Large intestine (tissue), 3 donors: ENCODE measurements around the gene SAFB2. TPM values are rescaled to one million over a fixed set of nuclear protein-coding genes. Genes with fewer than 3 reads are reported as not detected.
"Not testable (repeated sequence)": the region's sequence is repeated elsewhere in the genome, so short reads cannot be mapped to it uniquely, and the experiment has no call there.

Experiments used
- DNase-seq, 2 donors: peaks; one replicate each; pipeline versions ENCODE4 v3.0.0 to v3.0.0-alpha.2; 2013
- H3K27ac ChIP-seq: one replicate; pipeline ENCODE4 v1.5.1; 2013; ENCODE audit warnings: low read length
- H3K27me3 ChIP-seq: 2 replicates; pipeline ENCODE4 v1.6.1; 2013; ENCODE audit warnings: low read length; ENCODE audit not compliant: control insufficient read depth, insufficient read depth
- H3K36me3 ChIP-seq: 2 replicates; pipeline ENCODE4 v1.6.1; 2013; ENCODE audit warnings: low read length; ENCODE audit not compliant: control insufficient read depth, insufficient read depth
- H3K4me1 ChIP-seq: one replicate; pipeline ENCODE4 v1.6.1; 2013; ENCODE audit warnings: low read length; ENCODE audit not compliant: control insufficient read depth, insufficient read depth
- H3K4me3 ChIP-seq: one replicate; pipeline ENCODE4 v1.5.1; 2013; ENCODE audit warnings: low read length
- H3K9me3 ChIP-seq: one replicate; pipeline ENCODE4 v1.6.1; 2013; ENCODE audit warnings: mild to moderate bottlenecking, low read depth, low read length, moderate library complexity; ENCODE audit not compliant: control insufficient read depth
- WGBS: methylation state at CpG from one replicate; pipeline ENCODE4 v1.1.5; 2013; ENCODE audit warnings: low lambda C conversion rate; ENCODE audit not compliant: insufficient coverage; 5-methylcytosine and 5-hydroxymethylcytosine counted together
- polyA plus RNA-seq: library from polyadenylated mRNA; unstranded; fragments of 120-200 nt; gene quantifications from one replicate; pipeline ENCODE4 v1.2.1, GENCODE V29; 2013

The SAFB2 gene
- polyA plus RNA-seq, 1 donor = 88.5 TPM

DNA sequence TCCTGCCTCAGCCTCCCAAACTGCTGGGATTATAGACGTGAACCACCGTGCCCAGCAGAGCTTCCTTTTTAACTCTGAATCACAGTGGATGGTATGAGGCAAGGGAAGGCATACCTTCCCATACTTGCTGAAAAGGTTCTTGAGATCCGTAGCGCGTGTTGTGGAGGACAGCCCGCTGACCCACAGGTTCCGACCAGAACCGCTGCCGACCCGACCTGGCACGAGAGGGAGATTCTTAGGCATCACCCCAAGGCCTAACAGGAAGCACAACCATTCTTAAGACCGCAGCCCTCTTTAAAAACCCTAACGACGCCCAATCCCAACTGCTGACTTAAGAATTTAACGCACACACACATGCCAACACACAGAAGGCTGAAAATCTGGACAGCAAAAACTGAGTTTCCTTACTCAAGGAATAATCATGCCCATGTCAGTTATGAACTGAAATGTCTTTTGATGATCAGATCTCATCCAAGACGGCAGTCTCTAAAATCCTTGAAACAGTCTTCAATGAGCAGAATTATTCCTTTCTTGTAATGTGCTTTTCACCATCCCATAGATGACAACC lies 12.6 kb downstream of the SAFB2 start:
- no peaks in the 10 kb centered on the region for H3K27me3 ChIP-seq
- H3K4me3 ChIP-seq = no peak overlapping the region
- H3K9me3 ChIP-seq = no peaks in the 10 kb centered on the region
- no peak overlapping the region for H3K27ac ChIP-seq
- WGBS = no CpG with 5 or more reads among the region's 16 CpGs
- DNase-seq = no peak
- H3K4me1 ChIP-seq = no peaks in the 10 kb centered on the region
- peaks cover 76% of the 10 kb centered on the region for H3K36me3 ChIP-seq

DNA sequence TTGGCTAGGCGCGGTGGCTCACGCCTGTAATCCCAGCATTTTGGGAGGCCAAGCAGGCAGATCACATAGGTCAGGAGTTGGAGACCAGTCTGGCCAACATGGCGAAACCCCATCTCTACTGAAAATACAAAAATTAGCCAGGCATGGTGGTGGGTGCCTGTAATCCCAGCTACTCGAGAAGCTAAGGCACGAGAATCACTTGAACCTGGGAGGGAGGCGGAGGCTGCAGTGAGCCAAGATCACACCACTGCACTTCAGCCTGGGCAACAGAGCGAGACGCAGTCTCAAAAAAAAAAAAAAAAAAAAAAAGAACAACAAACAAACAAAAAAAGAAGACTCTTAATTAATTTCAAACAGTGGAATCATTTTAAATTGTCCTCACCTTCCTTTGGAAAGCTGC lies 13.8 kb downstream of the SAFB2 start:
- WGBS = no CpG with 5 or more reads among the region's 9 CpGs
- not testable (repeated sequence) for H3K27ac ChIP-seq, H3K4me3 ChIP-seq, H3K4me1 ChIP-seq, DNase-seq, H3K27me3 ChIP-seq, H3K9me3 ChIP-seq
- peaks cover 74% of the 10 kb centered on the region for H3K36me3 ChIP-seq

DNA sequence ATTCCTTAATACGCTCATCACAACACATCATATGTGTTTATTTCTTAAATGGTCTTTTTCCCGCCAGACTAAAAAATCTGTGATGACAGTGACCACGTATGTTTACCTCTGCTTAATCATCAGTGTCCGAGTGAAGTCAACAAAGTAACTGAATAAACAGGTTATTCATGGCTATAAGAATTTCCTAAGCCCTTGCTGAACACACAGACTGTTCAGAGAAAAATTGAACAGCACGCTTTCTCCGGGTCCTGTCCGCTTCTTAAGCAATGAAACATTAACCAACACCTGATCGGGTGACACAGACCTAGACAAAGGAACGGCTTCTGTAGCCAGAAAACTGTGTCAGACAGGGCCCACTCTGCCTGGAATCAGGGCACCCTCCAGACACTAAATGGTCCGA lies 14.3 kb downstream of the SAFB2 start:
- Histone ChIP-seq H3K36me3 (peaks cover 74% of the 10 kb centered on the region), H3K4me1 (no peaks in the 10 kb centered on the region), H3K27me3 (no peaks in the 10 kb centered on the region), H3K27ac (no peak overlapping the region), H3K4me3 (no peak overlapping the region), H3K9me3 (no peaks in the 10 kb centered on the region)
- no peak for DNase-seq
- no CpG with 5 or more reads among the region's 10 CpGs for WGBS

DNA sequence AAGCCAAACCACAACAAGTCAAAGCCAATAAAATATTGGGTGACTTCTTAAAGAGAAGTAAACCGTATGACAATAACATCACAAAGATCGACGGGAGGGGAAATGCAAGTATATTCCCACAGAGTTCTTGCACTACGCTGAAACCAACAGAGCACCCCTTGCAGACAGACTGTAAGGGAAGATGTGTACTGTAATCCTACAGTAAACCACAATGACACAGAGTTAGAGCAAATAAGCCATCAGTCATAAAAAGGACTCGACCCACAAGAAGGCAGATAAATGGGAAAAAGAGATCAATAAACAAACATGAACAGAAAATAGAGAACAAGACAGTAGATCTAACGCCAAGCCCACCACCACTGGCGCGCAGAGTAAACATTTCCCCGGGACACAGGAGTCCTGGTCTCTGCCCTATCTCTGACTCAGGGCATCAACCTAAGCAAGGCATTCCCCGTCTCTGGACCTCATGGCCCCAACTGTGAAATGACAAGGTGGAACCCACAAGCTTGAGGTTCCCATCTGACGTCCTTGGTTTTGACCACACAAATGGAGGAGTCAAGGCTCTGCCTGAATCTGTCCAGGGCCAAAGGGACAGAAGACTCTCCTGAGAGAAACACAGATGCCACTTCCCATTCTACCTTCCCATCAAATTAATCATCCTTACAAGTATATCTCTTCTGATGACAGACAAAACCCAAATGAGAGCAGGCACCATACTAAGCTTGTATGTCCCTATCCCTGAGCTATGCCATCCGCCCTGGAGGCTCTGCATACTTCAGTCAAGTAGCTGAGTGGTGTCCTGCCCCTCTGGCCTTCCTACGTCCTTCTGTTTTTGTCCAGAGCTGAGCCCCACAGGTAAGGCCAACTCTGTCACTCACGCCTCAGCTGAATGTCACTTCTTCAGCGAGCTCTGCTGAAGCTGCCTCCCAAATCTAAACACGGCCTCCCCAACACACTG lies 15.0 kb downstream of the SAFB2 start:
- Histone ChIP-seq H3K27me3 (no peaks in the 10 kb centered on the region), H3K9me3 (no peaks in the 10 kb centered on the region), H3K36me3 (peaks cover 73% of the 10 kb centered on the region), H3K4me3 (no peak overlapping the region), H3K27ac (no peak overlapping the region), H3K4me1 (no peaks in the 10 kb centered on the region)
- DNase-seq = no peak
- WGBS = 100% methylated on average over 3 of the region's 16 CpGs

DNA sequence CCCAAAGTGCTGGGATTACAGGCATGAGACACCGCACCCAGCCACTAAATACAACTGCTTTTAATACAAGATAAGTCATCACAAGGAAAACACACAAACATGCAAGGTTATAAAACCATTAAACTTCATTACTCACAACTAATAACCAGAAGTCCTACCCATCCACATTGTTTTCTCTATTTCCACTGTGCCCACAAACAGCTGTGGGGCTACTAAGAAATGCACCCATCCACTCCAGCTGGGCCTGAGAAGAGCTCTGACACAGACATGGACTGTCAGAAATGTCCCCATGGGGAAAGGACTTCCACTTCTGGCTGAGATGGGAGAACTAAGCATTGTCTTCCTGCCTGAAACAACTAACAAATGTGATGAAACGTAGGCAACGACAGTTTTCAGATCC lies 17.2 kb downstream of the SAFB2 start:
- H3K36me3 ChIP-seq = peaks cover 80% of the 10 kb centered on the region
- DNase-seq = no peak
- no peak overlapping the region for H3K27ac ChIP-seq

DNA sequence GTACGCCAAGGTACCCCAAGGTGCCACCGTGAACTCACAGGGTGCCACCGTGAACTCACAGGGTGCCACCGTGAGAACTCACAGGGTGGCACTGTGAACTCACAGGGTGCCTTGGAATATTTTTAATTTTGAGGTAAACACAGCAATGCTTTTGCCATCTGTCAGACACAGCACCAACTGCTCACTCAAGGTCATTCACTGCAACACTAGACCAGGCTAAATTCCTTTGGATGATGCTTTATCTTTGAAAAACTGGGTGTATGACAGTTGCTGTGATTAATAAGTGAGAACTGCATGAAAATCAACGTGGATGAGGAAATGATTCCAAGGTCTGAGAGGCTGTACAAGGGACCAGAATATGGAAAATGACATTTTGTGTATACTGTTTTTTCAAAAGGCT lies 18.9 kb downstream of the SAFB2 start:
- no peak overlapping the region for H3K4me3 ChIP-seq
- H3K36me3 ChIP-seq = peaks cover 83% of the 10 kb centered on the region
- H3K9me3 ChIP-seq = no peaks in the 10 kb centered on the region
- no peaks in the 10 kb centered on the region for H3K4me1 ChIP-seq
- 100% methylated on average over 1 of the region's 5 CpGs for WGBS
- no peak overlapping the region for H3K27ac ChIP-seq
- no peak for DNase-seq
- no peaks in the 10 kb centered on the region for H3K27me3 ChIP-seq

More for the DNA sequence above, 17.2 kb downstream of the SAFB2 start:
- Histone ChIP-seq H3K9me3 (no peaks in the 10 kb centered on the region), H3K4me3 (no peak overlapping the region), H3K4me1 (no peaks in the 10 kb centered on the region), H3K27me3 (no peaks in the 10 kb centered on the region)
- no CpG with 5 or more reads among the region's 3 CpGs for WGBS

DNA sequence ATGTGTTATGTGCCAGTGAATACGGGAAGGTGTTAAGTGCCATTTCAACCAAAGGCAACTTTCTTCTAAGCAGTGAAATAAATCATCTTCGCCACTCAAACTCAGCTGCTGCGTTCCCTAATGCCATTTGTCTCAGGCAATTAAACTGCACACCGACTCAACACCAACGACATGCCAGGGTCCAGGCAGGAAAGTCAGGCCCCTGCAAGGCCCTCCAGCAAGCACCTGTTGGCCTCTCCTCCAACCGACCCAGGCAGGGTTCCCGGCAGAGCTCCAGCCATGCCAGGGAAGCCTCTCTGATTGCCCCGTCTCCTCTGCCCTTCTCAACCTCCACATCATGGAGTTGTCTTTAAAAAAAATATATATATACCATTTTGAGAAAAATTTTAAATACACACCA lies 21.8 kb downstream of the SAFB2 start:
- Histone ChIP-seq H3K36me3 (peaks cover 85% of the 10 kb centered on the region), H3K27ac (no peak overlapping the region), H3K4me3 (no peak overlapping the region), H3K9me3 (no peaks in the 10 kb centered on the region), H3K27me3 (no peaks in the 10 kb centered on the region), H3K4me1 (no peaks in the 10 kb centered on the region)
- DNase-seq = no peak
- WGBS = no CpG with 5 or more reads among the region's 8 CpGs

DNA sequence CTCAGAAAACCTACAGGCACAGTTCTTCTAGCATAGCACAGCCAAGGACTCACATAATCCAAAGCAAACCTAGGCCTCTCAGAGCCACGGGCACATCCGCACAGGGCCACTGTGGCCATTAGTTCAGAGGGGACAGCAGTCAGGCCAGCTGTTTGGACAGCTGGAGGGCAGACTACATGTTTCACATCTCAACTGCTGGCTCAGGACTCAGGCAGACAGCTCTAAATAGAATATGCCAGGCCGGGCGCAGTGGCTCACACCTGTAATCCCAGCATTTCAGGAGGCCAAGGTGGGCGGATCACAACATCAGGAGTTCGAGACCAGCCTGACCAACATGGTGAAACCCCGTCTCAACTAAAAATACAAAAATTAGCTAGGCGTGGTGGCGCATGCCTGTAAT lies 26.8 kb downstream of the SAFB2 start:
- peaks cover 12% of the 10 kb centered on the region for H3K4me1 ChIP-seq
- H3K36me3 ChIP-seq = peaks cover 93% of the 10 kb centered on the region
- DNase-seq = no peak
- no peaks in the 10 kb centered on the region for H3K9me3 ChIP-seq
- H3K4me3 ChIP-seq = no peak overlapping the region
- H3K27ac ChIP-seq = no peak overlapping the region
- H3K27me3 ChIP-seq = no peaks in the 10 kb centered on the region
- no CpG with 5 or more reads among the region's 9 CpGs for WGBS

DNA sequence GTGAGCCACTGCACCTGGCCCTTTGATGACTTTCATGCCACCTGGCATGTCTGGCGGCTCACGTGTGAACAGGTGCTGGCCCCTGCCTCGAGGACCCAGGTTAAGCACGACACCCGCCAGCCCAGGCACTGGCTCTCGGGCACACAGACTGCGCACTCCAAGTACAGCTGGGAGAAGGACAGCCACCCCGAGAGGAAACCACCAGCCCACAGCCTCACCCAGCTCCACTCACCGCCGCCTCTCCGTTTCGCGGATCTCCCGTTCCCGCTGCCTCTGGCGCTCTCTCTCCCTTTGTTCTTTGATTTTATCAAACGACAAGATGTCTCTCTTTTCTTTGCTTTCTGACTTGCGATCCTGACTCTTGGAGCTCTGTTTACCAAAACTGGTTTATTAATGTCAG lies 27.4 kb downstream of the SAFB2 start:
- no peaks in the 10 kb centered on the region for H3K9me3 ChIP-seq
- H3K4me1 ChIP-seq = peaks cover 12% of the 10 kb centered on the region
- DNase-seq = no peak
- peak overlapping the region; percentile 76 for H3K27ac ChIP-seq
- peaks cover 93% of the 10 kb centered on the region for H3K36me3 ChIP-seq
- no CpG with 5 or more reads among the region's 18 CpGs for WGBS
- no peak overlapping the region for H3K4me3 ChIP-seq
- no peaks in the 10 kb centered on the region for H3K27me3 ChIP-seq

DNA sequence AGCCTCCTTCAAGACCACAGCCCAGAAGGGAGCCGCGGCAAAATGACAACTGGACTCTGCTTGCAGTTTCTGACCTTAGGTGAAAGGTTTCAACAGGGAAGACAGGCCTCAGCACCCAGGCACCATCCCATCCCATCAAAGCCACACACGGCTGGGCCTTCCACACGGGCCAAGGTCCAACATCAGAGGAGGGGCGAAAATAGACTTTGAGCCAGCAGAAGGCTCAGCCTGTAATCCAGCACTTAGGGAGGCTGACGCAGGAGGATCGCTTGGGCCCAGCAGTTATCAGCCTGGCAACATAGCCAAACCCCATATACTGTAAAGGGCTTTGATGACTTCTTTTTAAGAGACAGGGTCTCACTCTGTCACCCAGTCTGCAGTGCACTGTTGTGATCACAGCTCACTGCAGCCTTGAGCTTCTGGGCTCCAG lies 28.0 kb downstream of the SAFB2 start:
- DNase-seq = peak; percentile 88 to 93
- H3K9me3 ChIP-seq = no peaks in the 10 kb centered on the region
- H3K27me3 ChIP-seq = no peaks in the 10 kb centered on the region
- peaks cover 93% of the 10 kb centered on the region for H3K36me3 ChIP-seq
- no CpG with 5 or more reads among the region's 7 CpGs for WGBS
- H3K4me3 ChIP-seq = no peak overlapping the region
- H3K27ac ChIP-seq = peak overlapping the region; percentile 76
- H3K4me1 ChIP-seq = peaks cover 12% of the 10 kb centered on the region
